NK-92 (cell line): ENCODE results near the gene ZCCHC7.

ENCODE experiments used
- DNase-seq: peaks from one replicate; lab custom pipeline; 2025; ENCODE audit not compliant: unreplicated experiment; lab: John Stamatoyannopoulos, UW

The ZCCHC7 gene

GRCh38 chr9:37206121-37206620, 85.8 kb downstream of the ZCCHC7 start:
- DNase-seq, result no peak

DNA sequence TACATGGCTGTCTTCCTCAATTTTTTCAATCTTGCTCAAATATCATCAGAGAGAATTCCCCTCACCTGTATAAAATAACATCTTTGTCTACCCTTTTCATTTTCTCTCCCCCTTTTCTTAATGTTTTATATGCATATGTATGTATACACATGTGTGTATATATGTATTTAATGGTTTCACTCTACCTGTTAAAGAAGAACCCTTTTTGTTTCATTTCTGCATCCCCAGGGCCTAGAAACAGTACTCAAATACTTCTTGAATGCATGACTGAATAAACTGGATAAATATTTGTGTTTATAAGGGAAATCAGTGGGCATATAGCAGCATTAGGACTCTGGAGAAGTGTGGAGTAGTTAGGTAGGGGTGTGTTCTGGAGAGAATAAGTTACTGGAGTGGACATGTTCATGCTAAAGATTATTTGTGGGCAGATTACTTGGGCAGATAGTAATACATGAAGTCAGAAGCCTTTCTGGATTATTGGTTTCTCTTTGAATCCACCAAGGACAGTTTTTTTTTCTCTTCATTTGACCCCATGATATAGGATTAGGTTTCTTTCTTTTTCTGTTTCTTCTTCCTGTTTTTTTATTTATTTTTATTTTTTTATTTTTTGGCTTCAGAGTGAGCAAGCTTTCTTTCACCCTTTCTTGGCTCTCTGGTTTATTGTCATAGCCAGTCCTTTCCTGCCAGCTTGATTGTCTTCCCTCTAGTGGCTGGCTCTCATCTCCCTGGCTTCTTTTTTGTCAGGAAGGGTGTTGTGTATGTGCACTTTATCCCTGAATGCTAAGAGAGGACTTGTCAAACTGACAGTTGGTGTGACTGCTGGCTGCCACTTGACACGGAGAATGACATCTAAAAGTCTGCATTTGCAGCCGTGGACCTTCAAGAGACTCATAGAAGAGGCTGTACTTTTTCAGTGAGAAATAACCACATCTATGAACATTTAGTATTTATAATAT, 89.3 kb downstream of the ZCCHC7 start:
- no peak for DNase-seq

- no peak for DNase-seq
These were observed 90.6 kb downstream of the ZCCHC7 start for GRCh38 chr9:37210737-37211523.

- no peak for DNase-seq
These were observed 92.1 kb downstream of the ZCCHC7 start for GRCh38 chr9:37212435-37212834.

DNA sequence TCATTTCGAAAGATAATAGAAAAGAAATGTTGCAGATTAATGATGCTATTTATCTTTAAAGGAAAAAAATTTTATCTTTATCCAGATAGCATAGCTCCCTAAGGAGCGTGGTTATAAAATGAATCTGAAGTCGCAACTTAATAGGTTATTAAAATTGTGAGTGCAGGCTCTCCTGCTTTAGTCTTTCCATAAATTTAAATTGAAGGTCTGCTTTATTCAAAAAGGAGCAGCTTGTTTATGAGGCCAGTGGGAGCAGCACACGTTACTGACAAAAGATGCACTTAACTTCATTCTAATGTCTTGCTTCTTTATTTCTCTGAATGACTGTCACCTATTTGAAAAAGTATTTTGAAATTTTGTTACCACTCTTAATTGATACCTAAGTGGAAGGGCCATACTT, 95.0 kb downstream of the ZCCHC7 start:
- no peak for DNase-seq

GRCh38 chr9:37215830-37216229, 95.5 kb downstream of the ZCCHC7 start:
- no peak for DNase-seq

- DNase-seq, result no peak
These were observed 96.8 kb downstream of the ZCCHC7 start for GRCh38 chr9:37217161-37217560.

DNA sequence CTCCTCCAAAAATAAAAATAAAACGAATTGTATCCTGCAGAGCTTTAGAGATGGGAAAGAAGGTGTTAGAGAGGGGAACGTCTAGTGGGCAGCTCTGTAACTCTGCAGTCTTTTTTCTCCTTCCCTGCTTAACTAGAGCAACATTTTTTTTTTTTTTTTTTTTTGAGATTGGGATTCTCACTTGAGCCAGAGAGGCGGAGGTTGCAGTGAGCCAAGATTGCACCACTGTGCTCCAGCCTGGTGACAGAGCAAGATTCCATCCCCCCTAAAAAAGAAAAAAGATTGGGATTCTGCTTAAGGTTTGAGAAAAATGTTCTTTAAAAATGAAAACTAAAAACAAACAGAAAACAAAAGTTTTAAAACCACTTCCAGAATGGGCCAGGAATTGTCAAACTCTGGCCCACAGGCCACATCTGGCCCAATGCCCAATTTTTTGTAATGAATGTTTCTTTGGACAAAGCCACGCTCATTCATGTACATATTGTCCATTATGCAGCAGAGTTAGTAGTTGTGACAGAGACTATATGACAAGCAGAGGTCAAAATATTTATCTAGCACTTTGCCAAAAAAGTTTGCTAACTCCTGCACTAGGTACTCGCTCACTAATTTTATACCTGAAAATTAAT, 98.5 kb downstream of the ZCCHC7 start:
- DNase-seq, result no peak

- no peak for DNase-seq
These were observed 100.6 kb downstream of the ZCCHC7 start for GRCh38 chr9:37220971-37221370.

DNA sequence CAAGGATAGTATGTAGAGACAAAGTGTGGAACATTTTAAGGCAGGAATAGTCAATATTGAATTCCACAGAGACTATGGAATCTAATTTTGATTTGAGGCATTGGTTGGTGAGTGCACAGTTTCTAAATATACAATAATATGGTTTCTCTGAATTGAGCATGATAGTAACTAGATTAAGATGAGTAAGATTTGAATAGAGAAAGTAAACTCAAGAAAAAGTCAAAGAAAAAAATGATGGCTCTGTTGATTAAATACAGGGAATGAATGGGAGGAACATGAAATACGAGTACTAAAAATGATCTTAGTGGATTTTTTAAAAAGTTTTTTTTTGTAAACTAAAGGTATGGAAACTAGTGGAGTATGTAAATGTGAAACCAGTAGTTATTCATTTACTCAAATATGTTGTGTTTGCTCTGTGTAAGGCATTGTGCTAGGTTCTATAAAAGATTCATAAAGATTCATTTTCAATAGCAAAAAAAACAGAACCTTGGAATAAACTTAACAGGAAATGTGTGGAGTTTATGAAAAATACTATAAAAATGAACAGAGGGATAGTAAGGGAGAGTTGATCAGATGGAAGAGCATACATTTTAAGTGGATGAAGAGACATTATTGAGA, 101.2 kb downstream of the ZCCHC7 start:
- DNase-seq, result no peak

DNA sequence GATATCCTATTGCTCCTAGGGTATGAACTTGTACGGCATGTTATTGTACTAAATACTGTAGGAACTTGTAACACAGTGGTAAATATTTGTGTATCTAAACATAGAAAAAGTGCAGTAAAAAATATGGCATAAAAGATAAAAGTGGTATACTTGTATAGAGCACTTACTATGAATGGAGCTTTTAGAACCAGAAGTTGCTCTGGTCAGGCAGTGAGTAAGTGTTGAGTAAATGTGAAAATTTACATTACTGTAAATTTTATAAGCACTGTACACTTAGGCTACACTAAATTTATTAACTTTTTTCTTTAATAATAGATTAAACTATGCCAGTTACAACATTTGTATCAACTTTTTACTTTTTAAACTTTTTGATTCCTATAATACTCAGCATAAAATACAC, 109.1 kb downstream of the ZCCHC7 start:
- DNase-seq, result no peak

DNA sequence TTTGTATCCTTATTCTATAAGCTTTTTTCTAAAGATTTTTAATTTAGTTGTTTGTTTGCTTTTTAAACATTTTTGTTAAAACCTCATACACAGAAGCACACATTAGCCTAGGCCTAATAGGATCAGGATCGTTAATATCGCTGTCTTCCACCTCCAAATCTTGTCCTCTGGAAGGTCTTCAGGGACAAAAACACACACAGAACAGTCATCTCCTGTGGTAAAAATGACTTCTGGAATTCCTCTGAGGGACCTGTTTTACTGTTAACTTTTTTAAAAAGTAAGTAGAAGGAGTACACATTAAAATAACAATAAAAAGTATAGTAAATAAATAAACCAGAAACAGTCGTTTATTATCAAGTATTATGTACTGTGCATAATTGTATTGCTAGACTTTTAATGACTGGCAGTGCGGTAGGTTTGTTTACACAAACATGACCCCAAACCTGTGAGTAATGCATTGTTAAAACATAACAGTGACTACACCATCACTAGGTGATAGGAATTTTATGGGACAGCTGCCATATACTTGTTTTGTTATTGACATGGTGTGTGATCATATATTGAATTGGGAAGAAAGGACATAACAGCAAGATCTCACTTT, 109.6 kb downstream of the ZCCHC7 start:
- DNase-seq, result no peak

- DNase-seq, result no peak
These were observed 116.4 kb downstream of the ZCCHC7 start for GRCh38 chr9:37236822-37237221.

DNA sequence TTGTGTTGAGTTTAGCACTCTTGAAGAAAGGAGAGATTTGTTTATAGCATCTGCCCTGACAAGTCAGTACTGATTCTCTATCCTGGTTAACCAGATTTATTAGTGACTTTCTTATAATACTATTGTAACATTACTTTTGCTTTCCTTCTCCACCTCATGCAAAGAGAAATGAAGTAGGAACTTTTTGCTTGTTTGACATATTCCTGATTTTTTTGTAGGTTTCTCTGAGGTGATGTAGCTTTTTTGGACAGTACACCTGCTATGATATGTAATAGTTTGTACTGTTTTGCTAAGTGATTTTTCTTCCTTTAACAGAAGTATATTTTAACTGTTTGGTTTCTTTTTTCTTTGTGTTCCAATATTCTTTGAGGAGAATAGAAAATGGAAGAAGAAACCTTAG, 117.7 kb downstream of the ZCCHC7 start:
- no peak for DNase-seq

DNA sequence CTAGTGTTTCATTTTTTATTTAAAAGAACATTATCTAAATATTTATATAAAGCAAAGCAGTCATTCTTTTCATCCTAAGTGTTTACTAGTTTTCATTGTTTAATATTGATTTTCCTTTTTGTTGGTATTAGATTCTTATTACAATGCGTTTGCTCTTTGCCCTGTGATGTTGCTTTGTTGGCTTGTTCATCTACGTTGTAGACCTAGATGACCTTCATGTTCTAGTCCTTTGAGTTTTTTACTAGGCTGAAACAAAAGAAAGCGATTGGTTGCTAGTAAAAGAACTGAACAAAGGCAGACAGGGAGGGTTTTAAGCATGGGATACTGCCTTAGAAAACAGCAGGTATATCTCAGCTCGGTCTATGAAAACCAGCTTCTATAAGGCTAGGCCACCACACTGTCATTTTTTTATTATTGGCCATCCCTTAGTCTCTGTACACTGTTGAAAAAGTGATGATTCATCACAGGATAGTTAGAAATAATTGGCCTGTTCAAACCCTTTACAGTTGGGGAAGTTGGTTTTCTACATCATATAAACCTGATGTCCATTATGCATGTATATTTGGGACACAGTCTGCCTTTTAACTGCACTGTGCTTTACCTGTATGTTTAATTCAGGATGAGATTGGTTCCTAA, 119.0 kb downstream of the ZCCHC7 start:
- no peak for DNase-seq

DNA sequence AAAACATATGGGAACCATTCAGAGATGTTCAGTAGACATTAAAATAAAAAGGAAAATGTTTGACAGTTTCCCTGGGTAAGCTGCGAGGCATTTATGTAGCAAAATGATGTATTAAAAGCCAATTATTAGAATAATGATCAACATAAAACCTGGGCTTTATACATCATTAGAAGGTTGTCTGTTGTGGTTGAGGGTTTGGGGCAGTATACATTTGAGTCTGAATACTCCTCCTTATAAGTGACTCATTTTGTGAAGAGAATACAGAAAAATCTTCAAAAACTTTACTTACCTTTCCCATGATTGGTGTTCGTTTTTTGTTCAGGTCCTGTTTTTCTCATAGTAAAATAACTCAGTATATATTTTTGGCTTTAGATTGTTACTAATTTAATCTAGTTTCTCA, 119.5 kb downstream of the ZCCHC7 start:
- DNase-seq, result no peak

- DNase-seq, result no peak
These were observed 121.0 kb downstream of the ZCCHC7 start for GRCh38 chr9:37241340-37241739.

DNA sequence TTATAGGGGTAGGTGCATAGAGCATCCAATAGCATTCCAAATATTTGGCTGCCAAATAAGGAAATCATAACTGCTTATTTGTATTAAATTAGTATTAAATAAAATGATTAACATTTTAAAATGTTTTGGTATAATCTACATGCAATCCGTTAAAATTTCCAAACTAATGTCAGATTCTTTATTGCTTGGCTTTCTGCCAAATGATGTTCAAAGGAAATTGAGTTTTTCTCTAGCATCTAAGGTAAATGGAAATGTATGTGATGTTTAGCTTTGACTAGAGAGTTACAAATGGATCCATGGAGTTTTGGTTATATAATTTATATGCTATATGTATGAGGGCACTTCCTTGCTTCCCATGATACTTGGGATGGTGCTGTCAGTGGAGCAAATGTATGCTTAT, 121.7 kb downstream of the ZCCHC7 start:
- no peak for DNase-seq

DNA sequence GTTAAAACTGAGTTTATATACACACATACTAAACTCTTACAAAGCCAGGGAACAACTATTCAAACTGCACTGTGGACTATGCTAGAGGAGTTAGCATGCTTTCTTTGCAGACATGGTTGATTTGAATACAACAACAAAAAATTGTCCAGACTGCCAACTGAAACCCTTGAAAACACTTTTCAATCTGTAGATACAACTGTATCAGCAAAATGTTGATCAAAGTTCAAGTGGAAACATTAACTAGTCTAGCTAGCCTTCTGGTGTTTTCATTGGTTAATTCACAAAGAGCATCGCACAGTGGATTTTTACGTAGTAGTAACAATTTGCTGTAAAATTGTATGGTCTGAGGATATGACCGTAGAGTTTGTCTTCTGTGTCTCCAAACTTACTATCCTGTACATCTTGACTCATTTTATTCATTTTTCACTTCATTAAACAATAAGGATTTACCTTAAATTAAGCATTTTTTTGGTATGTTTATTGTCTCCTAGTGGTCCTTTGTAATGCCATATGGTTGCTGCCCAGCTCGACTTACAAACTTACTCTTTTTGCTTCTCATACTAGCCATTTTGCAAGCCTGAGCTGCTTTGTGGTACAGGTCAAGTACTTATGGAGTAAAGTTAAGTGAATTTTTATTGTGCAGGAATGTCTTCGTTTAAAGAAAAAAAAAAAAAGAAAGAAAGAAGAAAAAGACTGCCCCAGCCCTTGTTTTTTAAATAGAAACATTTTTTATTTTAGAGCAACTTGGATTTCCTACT, 123.4 kb downstream of the ZCCHC7 start:
- DNase-seq, result no peak
